ENCODE results near the gene TUBG2. TPM values are rescaled to one million over a fixed set of nuclear protein-coding genes. Genes with fewer than 3 reads are reported as not detected.

The TUBG2 gene
- total and polyA plus RNA-seq, 10 of the 15 experiments (the other 5 are each of a cell fraction or from before 2014, with no cell fraction given), result 1.2 to 12.5 (median 8.9) TPM

DNA sequence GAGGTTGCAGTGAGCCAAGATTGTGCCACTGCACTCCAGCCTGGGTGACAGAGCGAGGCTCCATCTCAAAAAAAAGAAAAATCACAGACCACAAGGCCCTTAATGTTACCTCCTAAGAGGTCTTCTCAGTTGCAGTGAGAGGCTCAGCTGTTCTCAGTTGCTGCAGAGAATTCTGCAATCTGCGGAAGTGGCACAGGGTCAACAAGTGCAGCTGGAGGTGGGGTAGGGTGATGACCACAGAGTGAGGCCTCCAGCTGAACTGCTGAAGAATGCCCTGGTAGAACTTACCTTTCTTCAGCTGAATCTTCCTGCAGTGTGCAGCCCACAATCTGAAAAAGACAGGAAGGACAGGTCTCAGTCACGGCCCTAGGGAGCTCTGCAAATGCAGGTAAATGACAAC lies 49.5 kb downstream of the TUBG2 start:
- H3K9me3 ChIP-seq (replicated peaks; ENCODE audit: control insufficient read depth, insufficient read depth, low read length), result no peaks in the 10 kb centered on the region
- H3K4me2 ChIP-seq (ENCODE audit: control insufficient read depth, insufficient read depth), result no peak overlapping the region
- peaks cover 13 to 26% of the 10 kb centered on the region in 2 experiments for H3K36me3 ChIP-seq (ENCODE audit: control insufficient read depth in 2 of 2, insufficient read depth in 2 of 2, low read length in 1 of 2)
- CTCF ChIA-PET, result interaction anchor here (0.6 to 2.4 kb wide), 6 partner anchors 10 to 130 kb away, joined by 3 to 10 read pairs (median 4); no protein-coding TSS in a partner anchor
- intact Hi-C loops (cut with micrococcal nuclease; ENCODE audit: unreplicated experiment), result no loop called here
- POLR2A ChIA-PET, result interaction anchor here (0.6 kb wide), 2 partner anchors 67 to 133 kb away, joined by 3 to 8 read pairs; no protein-coding TSS in a partner anchor
- no peaks in the 10 kb centered on the region for H4K20me1 ChIP-seq (ENCODE audit: control insufficient read depth, insufficient read depth)
- H3K4me3 ChIP-seq, result no peak overlapping the region
- FAIRE-seq, result no peak
- SMC1A ChIA-PET (ENCODE audit: uncharacterized antibody, unreplicated experiment), result interaction anchor here (0.6 to 1.8 kb wide), 4 partner anchors 25 to 86 kb away, joined by 3 to 6 read pairs (median 4); partner anchors contain the start of gene PLEKHH3
- in situ Hi-C loops (cut with MboI), result no loop called here
- TF ChIP-seq PML (IDR thresholded peaks at IDR 0.05; ENCODE audit: low read length) (no peak), STAT3 (IDR thresholded peaks at IDR 0.05; ENCODE audit: low read depth, low read length) (no peak), CREB1 (IDR thresholded peaks at IDR 0.05; ENCODE audit: low read depth) (no peak), NFYA (IDR thresholded peaks at IDR 0.05; ENCODE audit: borderline replicate concordance, low read depth, low read length) (no peak)
- RAD21 ChIA-PET (ENCODE audit: unreplicated experiment), result interaction anchor here (0.5 to 1.4 kb wide), 2 partner anchors 128 to 130 kb away, joined by 3 to 10 read pairs; partner anchors contain the start of gene PSMC3IP
- no peak overlapping the region for H3K27ac ChIP-seq (ENCODE audit: control insufficient read depth, insufficient read depth)
- no peak overlapping the region for H2AFZ ChIP-seq (ENCODE audit: control insufficient read depth, low read depth, low read length)
- H3K4me1 ChIP-seq (ENCODE audit: control insufficient read depth, insufficient read depth, low read length), result peaks cover 31% of the 10 kb centered on the region
- no peaks in the 10 kb centered on the region for H3K27me3 ChIP-seq (replicated peaks in 1 of 2; ENCODE audit: control insufficient read depth in 2 of 2, insufficient read depth in 2 of 2, low read length in 1 of 2)
- ATAC-seq, result no peak
- no TSS peak for BruUV-seq (replicated peaks)
- WGBS (ENCODE audit: insufficient coverage, insufficient replicate concordance, low lambda C conversion rate, missing lambda C conversion rate), result 95% methylated on average over 3 of the region's 3 CpGs
- no peak for DNase-seq (ENCODE audit: low read depth, low spot score)
- no peaks in the 10 kb centered on the region; the same call in 1 of the 2 replicates for H3K79me2 ChIP-seq (ENCODE audit: control insufficient read depth, insufficient read depth, low read length)
- H3K9ac ChIP-seq (ENCODE audit: control insufficient read depth, insufficient read depth, low read length), result no peak overlapping the region

DNA sequence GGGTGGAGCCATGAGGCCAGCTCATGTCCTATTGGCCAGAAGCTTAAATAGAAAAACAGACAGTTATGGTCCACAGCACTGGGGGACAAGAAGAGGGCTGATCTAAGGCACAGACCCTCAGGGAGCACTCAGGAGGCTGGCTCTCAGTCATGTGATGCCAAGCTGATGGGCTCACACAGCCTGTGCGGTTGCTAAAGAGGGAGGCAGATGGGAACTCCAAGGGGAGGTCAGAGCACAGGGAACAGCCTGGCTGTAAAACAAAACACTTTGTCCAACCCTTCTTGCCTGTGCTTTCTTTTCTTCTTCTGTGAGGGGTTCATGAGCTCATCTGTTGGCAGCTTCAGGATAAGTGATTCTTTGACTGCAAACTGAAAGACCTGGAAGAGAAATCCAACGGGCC lies 50.5 kb downstream of the TUBG2 start:
- no peak for ATAC-seq
- Histone ChIP-seq H3K4me2 (ENCODE audit: control insufficient read depth, insufficient read depth) (no peak overlapping the region), H3K4me1 (ENCODE audit: control insufficient read depth, insufficient read depth, low read length) (peaks cover 22% of the 10 kb centered on the region), H2AFZ (ENCODE audit: control insufficient read depth, low read depth, low read length) (no peak overlapping the region), H3K9ac (ENCODE audit: control insufficient read depth, insufficient read depth, low read length) (no peak overlapping the region), H4K20me1 (ENCODE audit: control insufficient read depth, insufficient read depth) (no peaks in the 10 kb centered on the region), H3K27ac (ENCODE audit: control insufficient read depth, insufficient read depth) (no peak overlapping the region), H3K4me3 (no peak overlapping the region), H3K9me3 (replicated peaks; ENCODE audit: control insufficient read depth, insufficient read depth, low read length) (no peaks in the 10 kb centered on the region), H3K36me3 (ENCODE audit: control insufficient read depth in 2 of 2, insufficient read depth in 2 of 2, low read length in 1 of 2) (peaks cover 13 to 29% of the 10 kb centered on the region in 2 experiments), H3K79me2 (ENCODE audit: control insufficient read depth, insufficient read depth, low read length) (no peaks in the 10 kb centered on the region), H3K27me3 (replicated peaks in 1 of 2; ENCODE audit: control insufficient read depth in 2 of 2, insufficient read depth in 2 of 2, low read length in 1 of 2) (no peaks in the 10 kb centered on the region)
- ChIA-PET SMC1A (ENCODE audit: uncharacterized antibody, unreplicated experiment) (interaction anchor here (0.6 to 1.8 kb wide), 7 partner anchors 9 to 275 kb away, joined by 3 to 6 read pairs (median 3); partner anchors contain the start of gene PLEKHH3), RAD21 (ENCODE audit: unreplicated experiment) (interaction anchor here (0.6 to 1.4 kb wide), 3 partner anchors 29 to 131 kb away, joined by 3 to 10 read pairs (median 4); partner anchors contain the start of gene PSMC3IP), CTCF (interaction anchor here (0.9 to 2.4 kb wide), 5 partner anchors 9 to 131 kb away, joined by 3 to 10 read pairs (median 4); no protein-coding TSS in a partner anchor), POLR2A (interaction anchor here (0.5 to 0.6 kb wide), 2 partner anchors 30 to 117 kb away, joined by 3 to 5 read pairs; no protein-coding TSS in a partner anchor)
- FAIRE-seq, result no peak
- BruUV-seq (replicated peaks), result no TSS peak
- 100% methylated on average over 2 of the region's 2 CpGs for WGBS (ENCODE audit: insufficient coverage, insufficient replicate concordance, low lambda C conversion rate, missing lambda C conversion rate)
- in situ Hi-C loops (cut with MboI), result no loop called here
- DNase-seq (ENCODE audit: low read depth, low spot score), result no peak
- intact Hi-C loops (cut with micrococcal nuclease; ENCODE audit: unreplicated experiment), result no loop called here
- TF ChIP-seq FOS (IDR thresholded peaks at IDR 0.05; ENCODE audit: borderline replicate concordance, extremely low read depth, insufficient read length) (no peak), EZH2 (IDR thresholded peaks at IDR 0.05; ENCODE audit: borderline replicate concordance, control insufficient read depth, low read depth, low read length) (no peak), RFX5 (IDR thresholded peaks at IDR 0.05; ENCODE audit: low read depth, low read length) (no peak), CTCF (IDR thresholded peaks at IDR 0.05 in 2 of 3, conservative IDR thresholded peaks at IDR 0.05 in 1 of 3; ENCODE audit: control insufficient read depth in 2 of 3, extremely low read depth in 1 of 3, insufficient read depth in 1 of 3, low read depth in 3 of 3, low read length in 3 of 3) (no peak), RAD51 (IDR thresholded peaks at IDR 0.05) (no peak), ZBED1 (IDR thresholded peaks at IDR 0.05; ENCODE audit: borderline replicate concordance) (no peak), RAD21 (IDR thresholded peaks at IDR 0.05; ENCODE audit: insufficient read depth, low read depth, low read length) (no peak), STAT1 (conservative IDR thresholded peaks at IDR 0.05) (no peak), ESRRA (IDR thresholded peaks at IDR 0.05; ENCODE audit: low read length) (no peak), SMAD1 (IDR thresholded peaks at IDR 0.05; ENCODE audit: low read depth, partially characterized antibody) (no peak), STAT3 (IDR thresholded peaks at IDR 0.05; ENCODE audit: low read depth, low read length) (no peak)
- TF ChIP-seq, protein P1, sequence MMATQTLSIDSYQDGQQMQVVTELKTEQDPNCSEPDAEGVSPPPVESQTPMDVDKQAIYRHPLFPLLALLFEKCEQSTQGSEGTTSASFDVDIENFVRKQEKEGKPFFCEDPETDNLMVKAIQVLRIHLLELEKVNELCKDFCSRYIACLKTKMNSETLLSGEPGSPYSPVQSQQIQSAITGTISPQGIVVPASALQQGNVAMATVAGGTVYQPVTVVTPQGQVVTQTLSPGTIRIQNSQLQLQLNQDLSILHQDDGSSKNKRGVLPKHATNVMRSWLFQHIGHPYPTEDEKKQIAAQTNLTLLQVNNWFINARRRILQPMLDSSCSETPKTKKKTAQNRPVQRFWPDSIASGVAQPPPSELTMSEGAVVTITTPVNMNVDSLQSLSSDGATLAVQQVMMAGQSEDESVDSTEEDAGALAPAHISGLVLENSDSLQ (IDR thresholded peaks at IDR 0.05), result no peak
